Activated CD8-positive, alpha-beta memory T cell treated with anti-CD3 and anti-CD28 coated beads, Interleukin-2, amount 10 ng/mL, durations not matched to agents 7 days and 5 days (primary cell): ENCODE data around the gene ADGB. TPM values are rescaled to one million over a fixed set of nuclear protein-coding genes. Genes with fewer than 3 reads are reported as not detected.
"Not testable (repeated sequence)": the region's sequence is repeated elsewhere in the genome, so short reads cannot be mapped to it uniquely, and the experiment has no call there.

Experiments used
- ATAC-seq: fragments of 150-1000 bp; cut with Tn5 transposase; one replicate; pipeline ENCODE4 v1.10.0; 2021; ENCODE audit warnings: moderate library complexity
- CTCF ChIA-PET: fragments of 350-600 bp; sonication (Branson Sonifier 250); formaldehyde crosslinking; loops from one replicate; lab custom pipeline; 2021; ENCODE audit warnings: antibody characterized with exemption; lab: Charles Lee
- DNase-seq: peaks from one replicate; pipeline ENCODE4 v3.0.0-alpha.2; 2020
- H3K27ac Mint-ChIP-seq: one replicate; pipeline ENCODE4 v1.8.0; 2021; ENCODE audit warnings: mild to moderate bottlenecking, mixed read lengths
- H3K27me3 Mint-ChIP-seq: one replicate; pipeline ENCODE4 v1.8.0; 2021; ENCODE audit warnings: mixed read lengths
- H3K36me3 Mint-ChIP-seq: one replicate; pipeline ENCODE4 v1.8.0; 2021; ENCODE audit warnings: mild to moderate bottlenecking, mixed read lengths
- H3K4me1 Mint-ChIP-seq: one replicate; pipeline ENCODE4 v1.8.0; 2021; ENCODE audit warnings: mixed read lengths
- H3K4me3 Mint-ChIP-seq: one replicate; pipeline ENCODE4 v1.8.0; 2021; ENCODE audit warnings: mild to moderate bottlenecking, moderate library complexity, mixed read lengths
- H3K9me3 Mint-ChIP-seq: one replicate; pipeline ENCODE4 v1.8.0; 2022; ENCODE audit warnings: low read depth, mixed read lengths
- total RNA-seq, 2 experiments: library from RNA; stranded (reverse); gene quantifications; one replicate each; pipeline ENCODE4 v1.2.3, GENCODE V29; 2021

Gene ADGB
- total RNA-seq, 2 experiments from 2014 or later: not detected

- CTCF ChIA-PET: no interaction called here
- ATAC-seq (no peak), DNase-seq (no peak)
- H3K27me3 Mint-ChIP-seq: no peaks in the 10 kb centered on the region
- H3K4me1 Mint-ChIP-seq: peaks cover 23% of the 10 kb centered on the region
- peaks cover 8% of the 10 kb centered on the region for H3K9me3 Mint-ChIP-seq
- peaks cover 6% of the 10 kb centered on the region for H3K36me3 Mint-ChIP-seq
- H3K4me3 Mint-ChIP-seq: no peak overlapping the region
- H3K27ac Mint-ChIP-seq: no peak overlapping the region
Observed at GRCh38 chr6:146791930-146792329, 193.2 kb downstream of the ADGB start.

DNA sequence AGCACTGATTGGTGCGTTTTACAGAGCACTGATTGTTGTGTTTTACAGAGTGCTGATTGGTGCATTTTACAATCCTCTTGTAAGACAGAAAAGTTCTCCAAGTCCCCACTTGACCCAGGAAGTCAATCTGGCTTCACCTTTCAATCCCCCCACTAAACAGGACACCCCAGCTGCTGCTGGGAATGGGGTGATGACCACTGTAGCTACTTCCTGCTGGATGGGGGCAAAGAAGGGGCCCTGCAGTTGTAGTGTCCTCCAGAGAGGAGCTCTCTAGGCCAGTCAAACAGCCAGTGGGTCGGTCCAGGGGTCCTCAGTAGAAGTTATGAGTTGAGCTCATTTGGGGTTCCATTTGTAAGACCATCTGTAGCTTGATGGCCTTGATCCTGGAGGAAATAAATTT lies 194.4 kb downstream of the ADGB start:
- H3K36me3 Mint-ChIP-seq, H3K27ac Mint-ChIP-seq, H3K27me3 Mint-ChIP-seq, H3K4me3 Mint-ChIP-seq, DNase-seq, ATAC-seq, CTCF ChIA-PET: not testable (repeated sequence)
- H3K4me1 Mint-ChIP-seq: peaks cover 22% of the 10 kb centered on the region
- H3K9me3 Mint-ChIP-seq: peaks cover 13% of the 10 kb centered on the region

DNA sequence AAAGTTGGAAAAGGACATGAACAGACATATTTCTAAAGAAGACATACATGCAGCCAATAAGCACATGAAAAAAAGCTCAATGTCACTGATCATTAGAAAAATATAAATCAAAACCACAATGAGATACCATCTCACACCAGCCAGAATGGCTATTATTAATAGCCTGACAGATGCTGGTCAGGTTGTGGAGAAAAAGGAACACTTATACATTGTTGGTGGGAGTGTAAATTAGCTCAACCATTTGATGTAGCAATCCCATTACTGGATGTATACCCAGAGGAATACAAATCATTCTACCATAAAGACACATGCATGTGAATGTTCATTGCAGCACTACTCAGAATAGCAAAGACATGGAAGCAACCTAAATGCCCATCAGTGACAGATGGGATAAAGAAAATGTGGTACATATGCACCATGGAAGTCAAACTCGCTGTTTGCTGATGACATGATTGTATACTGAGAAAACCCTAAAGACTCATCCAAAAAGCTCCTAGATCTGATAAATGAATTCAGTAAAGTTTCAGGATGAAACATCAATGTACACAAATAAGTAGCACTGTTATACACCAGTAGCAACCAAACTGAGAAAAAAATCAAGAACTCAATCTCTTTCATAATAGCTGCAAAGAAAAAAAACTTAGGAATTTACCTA lies 196.8 kb downstream of the ADGB start:
- no peak for ATAC-seq
- Mint-ChIP-seq H3K4me1 (peaks cover 10% of the 10 kb centered on the region), H3K4me3 (no peak overlapping the region), H3K9me3 (peaks cover 13% of the 10 kb centered on the region), H3K36me3 (peaks cover 6% of the 10 kb centered on the region), H3K27me3 (no peaks in the 10 kb centered on the region), H3K27ac (no peak overlapping the region)
- DNase-seq: no peak
- CTCF ChIA-PET: no interaction called here

DNA sequence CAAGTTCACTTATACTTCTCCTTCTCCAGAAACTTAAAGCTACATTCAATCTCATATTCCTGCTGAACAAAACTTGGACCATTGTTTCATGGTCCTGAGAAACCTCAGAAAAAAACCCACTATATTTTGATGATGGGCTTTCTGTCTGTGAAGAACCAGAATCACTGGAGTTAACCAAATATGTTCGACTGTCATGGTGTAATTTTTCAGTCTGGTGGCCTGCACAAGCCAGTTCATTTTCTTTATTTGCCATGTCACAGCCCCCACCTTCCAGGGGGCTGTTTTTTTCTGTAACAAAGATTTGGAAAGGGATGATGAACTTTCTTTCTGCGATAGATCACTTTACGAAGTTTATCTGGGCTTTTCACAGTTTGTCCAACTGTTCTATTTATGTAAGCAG lies 204.4 kb downstream of the ADGB start:
- H3K4me1 Mint-ChIP-seq, DNase-seq, H3K9me3 Mint-ChIP-seq, ATAC-seq, H3K27me3 Mint-ChIP-seq, H3K36me3 Mint-ChIP-seq, CTCF ChIA-PET, H3K4me3 Mint-ChIP-seq, H3K27ac Mint-ChIP-seq: not testable (repeated sequence)

DNA sequence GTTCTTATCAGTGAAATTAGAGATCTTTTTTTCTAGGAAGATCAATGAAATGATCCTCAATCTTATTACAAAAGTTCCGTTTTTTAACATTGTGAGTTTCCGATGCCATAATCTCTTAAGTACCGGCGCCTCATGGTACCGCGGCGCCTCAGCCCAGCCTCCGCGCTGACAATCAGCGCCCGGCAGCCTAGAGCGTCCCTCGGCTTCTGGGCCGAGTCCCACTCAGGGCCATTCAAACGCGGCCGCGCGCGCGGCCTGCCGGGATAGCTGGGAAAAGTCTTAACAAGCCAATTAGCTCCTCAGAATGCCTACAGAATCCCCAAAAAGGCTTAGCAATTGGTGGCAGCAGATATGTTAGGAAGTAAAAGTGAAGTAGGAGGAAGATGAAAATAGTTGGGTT lies 204.8 kb downstream of the ADGB start:
- Mint-ChIP-seq H3K36me3 (no peaks in the 10 kb centered on the region), H3K27ac (no peak overlapping the region), H3K4me1 (no peaks in the 10 kb centered on the region), H3K27me3 (peaks cover 6% of the 10 kb centered on the region), H3K9me3 (peaks cover 3% of the 10 kb centered on the region), H3K4me3 (no peak overlapping the region)
- DNase-seq: no peak
- CTCF ChIA-PET: no interaction called here
- no peak for ATAC-seq

DNA sequence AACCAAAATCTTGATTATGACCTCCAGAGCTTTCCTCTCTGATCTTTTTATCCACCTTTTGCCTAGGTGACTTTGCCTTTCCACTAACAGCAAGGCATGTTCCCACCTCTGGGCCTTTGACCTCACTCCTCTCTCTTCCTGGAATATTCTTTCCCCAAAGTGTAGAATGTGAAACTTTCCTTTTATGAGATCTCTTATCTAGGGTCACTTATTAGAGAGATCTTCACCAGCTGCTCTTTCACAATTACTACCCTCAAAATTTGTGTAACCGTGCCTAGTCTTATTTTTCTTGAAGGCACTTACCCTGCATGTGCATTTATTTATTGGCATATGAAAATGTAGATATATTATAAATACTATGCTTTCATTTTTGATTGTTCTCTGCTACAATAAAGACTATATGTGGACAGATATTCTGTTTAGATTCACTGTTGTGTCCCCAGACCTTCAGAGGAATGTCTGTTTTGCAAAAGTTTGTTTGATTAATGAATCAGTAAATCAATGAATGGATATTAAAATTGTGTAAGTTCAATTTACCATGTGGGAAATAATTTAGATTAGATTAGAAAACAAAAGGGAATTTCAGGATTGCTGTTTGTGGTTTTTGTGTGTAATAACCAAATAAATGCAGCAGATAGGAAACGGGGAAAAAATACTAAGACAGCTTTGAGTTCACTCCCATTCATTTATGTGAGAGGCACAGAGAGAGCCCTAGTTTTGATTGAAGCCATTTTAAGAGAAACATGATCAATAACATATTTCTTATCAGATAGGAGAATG lies 207.0 kb downstream of the ADGB start:
- Mint-ChIP-seq H3K36me3 (no peaks in the 10 kb centered on the region), H3K27me3 (peaks cover 6% of the 10 kb centered on the region), H3K27ac (no peak overlapping the region), H3K9me3 (peaks cover 3% of the 10 kb centered on the region), H3K4me1 (no peaks in the 10 kb centered on the region), H3K4me3 (no peak overlapping the region)
- DNase-seq: no peak
- no peak for ATAC-seq
- CTCF ChIA-PET: no interaction called here

GRCh38 chr6:146809014-146809413 lies 210.2 kb downstream of the ADGB start:
- H3K4me3 Mint-ChIP-seq, ATAC-seq, H3K36me3 Mint-ChIP-seq, H3K27me3 Mint-ChIP-seq, CTCF ChIA-PET, H3K27ac Mint-ChIP-seq, H3K4me1 Mint-ChIP-seq, DNase-seq, H3K9me3 Mint-ChIP-seq: not testable (repeated sequence)

- CTCF ChIA-PET, H3K27ac Mint-ChIP-seq, H3K4me3 Mint-ChIP-seq: not testable (repeated sequence)
Observed at GRCh38 chr6:146812811-146813321, 214.1 kb downstream of the ADGB start.

DNA sequence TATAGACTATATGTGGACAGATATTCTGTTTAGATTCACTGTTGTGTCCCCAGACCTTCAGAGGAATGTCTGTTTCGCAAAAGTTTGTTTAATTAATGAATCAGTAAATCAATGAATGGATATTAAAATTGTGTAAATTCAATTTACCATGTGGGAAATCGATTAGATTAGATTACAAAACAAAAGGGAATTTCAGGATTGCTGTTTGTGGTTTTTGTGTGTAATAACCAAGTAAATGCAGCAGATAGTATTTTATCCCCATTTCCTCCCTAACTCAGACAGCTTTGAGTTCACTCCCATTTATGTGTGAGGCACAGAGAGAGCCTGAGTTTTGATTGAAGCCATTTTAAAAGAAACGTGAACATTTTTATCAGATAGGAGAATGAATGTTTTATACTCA lies 214.8 kb downstream of the ADGB start:
- CTCF ChIA-PET: no interaction called here
- Mint-ChIP-seq H3K27me3 (no peaks in the 10 kb centered on the region), H3K4me3 (no peak overlapping the region), H3K9me3 (no peaks in the 10 kb centered on the region), H3K36me3 (no peaks in the 10 kb centered on the region), H3K27ac (no peak overlapping the region), H3K4me1 (no peaks in the 10 kb centered on the region)
- ATAC-seq: no peak
- no peak for DNase-seq

More at GRCh38 chr6:146812811-146813321, 214.1 kb downstream of the ADGB start:
- H3K36me3 Mint-ChIP-seq, DNase-seq, H3K4me1 Mint-ChIP-seq, H3K9me3 Mint-ChIP-seq, H3K27me3 Mint-ChIP-seq, ATAC-seq: not testable (repeated sequence)

DNA sequence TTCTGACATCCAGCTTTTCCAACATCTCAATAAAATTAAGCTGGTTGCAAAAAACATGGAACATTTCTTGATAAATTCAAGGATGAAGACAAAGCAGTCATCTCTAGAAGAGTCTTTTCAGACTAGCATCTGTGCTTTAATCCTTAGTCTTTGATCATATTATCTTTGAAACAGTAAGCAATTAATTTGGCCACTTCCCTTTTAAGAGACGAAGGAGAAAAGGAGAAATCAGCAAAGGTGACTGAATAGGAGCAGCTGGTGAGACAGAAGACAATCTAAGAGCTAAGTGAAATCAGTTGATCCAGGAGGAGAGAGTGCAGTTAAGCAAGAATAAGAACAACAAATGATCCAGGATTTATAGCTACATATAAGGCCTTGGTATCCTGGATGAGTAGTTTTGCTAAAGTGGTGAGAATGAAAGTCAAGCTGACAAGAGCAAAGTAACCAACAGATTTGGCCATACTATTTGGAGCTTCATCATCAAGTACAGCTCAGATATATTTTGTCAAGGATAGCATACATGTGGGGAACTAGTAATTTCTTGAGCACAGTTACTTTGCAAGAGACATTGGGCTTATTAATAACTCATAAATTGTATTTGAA lies 215.5 kb downstream of the ADGB start:
- no peak overlapping the region for H3K4me3 Mint-ChIP-seq
- CTCF ChIA-PET: no interaction called here
- no peaks in the 10 kb centered on the region for H3K4me1 Mint-ChIP-seq

DNA sequence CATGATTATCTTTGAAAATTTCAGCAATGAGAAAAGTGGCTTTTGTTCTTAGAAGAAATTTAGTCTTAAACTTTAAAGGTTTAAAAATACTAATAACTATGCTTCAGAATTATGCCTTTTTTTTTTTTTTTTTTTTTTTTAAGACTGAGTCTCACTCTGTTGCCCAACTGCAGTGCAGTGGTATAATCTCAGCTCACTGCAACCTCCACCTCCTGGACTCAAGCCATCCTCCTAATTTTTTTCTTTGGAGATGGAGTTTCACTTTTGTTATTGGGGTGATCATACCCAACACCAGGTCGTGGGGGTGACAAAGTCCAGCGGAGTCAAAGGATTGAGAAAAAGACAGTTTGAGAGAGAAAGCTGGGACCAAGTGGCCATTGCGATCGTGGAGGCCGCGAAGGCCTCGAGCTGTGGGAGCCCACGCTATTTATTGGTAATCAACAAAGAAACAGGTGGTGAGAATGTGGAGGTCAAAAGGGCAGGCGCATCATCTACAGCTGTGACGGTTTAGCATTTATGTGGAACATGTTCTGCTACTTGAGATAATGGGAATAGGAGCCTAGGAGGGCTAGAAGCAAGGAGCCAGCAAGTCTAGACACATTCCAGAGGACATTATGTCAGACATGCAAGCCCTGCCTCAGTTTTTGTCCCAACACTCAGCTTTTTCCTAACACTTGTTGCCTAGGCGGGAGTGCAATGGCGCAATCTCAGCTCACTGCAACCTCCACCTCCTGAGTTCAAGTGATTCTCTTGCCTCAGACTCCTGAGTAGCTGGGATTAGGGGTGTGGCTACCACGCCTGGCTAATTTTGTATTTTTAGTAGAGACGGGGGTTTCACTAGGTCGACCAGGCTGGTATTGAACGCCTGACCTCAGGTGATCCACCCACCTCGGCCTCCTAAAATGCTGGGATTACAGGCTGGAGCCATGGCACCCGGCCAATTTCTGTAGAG lies 217.0 kb downstream of the ADGB start:
- ATAC-seq, H3K4me3 Mint-ChIP-seq, H3K27ac Mint-ChIP-seq, CTCF ChIA-PET, DNase-seq, H3K9me3 Mint-ChIP-seq, H3K36me3 Mint-ChIP-seq, H3K27me3 Mint-ChIP-seq, H3K4me1 Mint-ChIP-seq: not testable (repeated sequence)

More for the DNA sequence above, 215.5 kb downstream of the ADGB start:
- Mint-ChIP-seq H3K36me3 (no peaks in the 10 kb centered on the region), H3K9me3 (no peaks in the 10 kb centered on the region), H3K27me3 (peaks cover 1% of the 10 kb centered on the region), H3K27ac (no peak overlapping the region)
- ATAC-seq: no peak
- no peak for DNase-seq

- CTCF ChIA-PET: no interaction called here
- Mint-ChIP-seq H3K27ac (no peak overlapping the region), H3K9me3 (no peaks in the 10 kb centered on the region), H3K27me3 (peaks cover 5% of the 10 kb centered on the region), H3K4me3 (no peak overlapping the region), H3K36me3 (no peaks in the 10 kb centered on the region), H3K4me1 (no peaks in the 10 kb centered on the region)
- DNase-seq (no peak), ATAC-seq (no peak)
Observed at GRCh38 chr6:146819596-146820320, 221.0 kb downstream of the ADGB start.
